H9 (cell line): ENCODE data around the gene NPFFR2. TPM values are rescaled to one million over a fixed set of nuclear protein-coding genes. Genes with fewer than 3 reads are reported as not detected.

Experiments used
- DNase-seq: peaks from one replicate; pipeline ENCODE4 v3.0.0-alpha.2; 2017
- H2AFZ ChIP-seq: one replicate; pipeline ENCODE4 v1.6.1; 2013; ENCODE audit warnings: mild to moderate bottlenecking, low read length, control low read depth, moderate library complexity
- H2AK5ac ChIP-seq: 2 replicates; pipeline ENCODE4 v1.6.1; 2013; ENCODE audit warnings: low read length, control low read depth, mixed read lengths; ENCODE audit not compliant: insufficient read length
- H2BK120ac ChIP-seq: one replicate; pipeline ENCODE4 v1.6.1; 2013; ENCODE audit warnings: low read depth, mild to moderate bottlenecking, low read length, control low read depth, inconsistent platforms; ENCODE audit not compliant: poor library complexity, severe bottlenecking
- H2BK12ac ChIP-seq: 2 replicates; pipeline ENCODE4 v1.6.1; 2013; ENCODE audit warnings: low read length, control low read depth, mixed read lengths, low read depth; ENCODE audit not compliant: insufficient read length
- H2BK15ac ChIP-seq: 2 replicates; pipeline ENCODE4 v1.6.1; 2013; ENCODE audit warnings: low read depth, low read length, control low read depth
- H2BK20ac ChIP-seq: one replicate; pipeline ENCODE4 v1.6.1; 2013; ENCODE audit warnings: low read depth, mild to moderate bottlenecking, low read length, control low read depth, inconsistent platforms; ENCODE audit not compliant: poor library complexity, severe bottlenecking
- H2BK5ac ChIP-seq: 2 replicates; pipeline ENCODE4 v1.6.1; 2013; ENCODE audit warnings: low read length, control low read depth, mixed read lengths; ENCODE audit not compliant: insufficient read length
- H3K14ac ChIP-seq: 2 replicates; pipeline ENCODE4 v1.6.1; 2013; ENCODE audit warnings: low read length, control low read depth; ENCODE audit not compliant: insufficient read depth
- H3K18ac ChIP-seq: 2 replicates; pipeline ENCODE4 v1.6.1; 2013; ENCODE audit warnings: low read depth, mild to moderate bottlenecking, mixed read lengths, low read length, control low read depth; ENCODE audit not compliant: insufficient read length
- H3K23ac ChIP-seq: 2 replicates; pipeline ENCODE4 v1.6.1; 2013; ENCODE audit warnings: low read length, control low read depth, mixed read lengths, low read depth; ENCODE audit not compliant: insufficient read length
- H3K23me2 ChIP-seq: 2 replicates; pipeline ENCODE4 v1.6.1; 2013; ENCODE audit warnings: low read depth, mild to moderate bottlenecking, mixed read lengths, low read length, control low read depth; ENCODE audit not compliant: insufficient read length, poor library complexity, severe bottlenecking
- H3K27ac ChIP-seq: 2 replicates; pipeline ENCODE4 v1.5.1; 2013; ENCODE audit warnings: low read length, control low read depth, mixed read lengths, low read depth; ENCODE audit not compliant: insufficient read length
- H3K27me3 ChIP-seq: 2 replicates; pipeline ENCODE4 v1.6.1; 2013; ENCODE audit warnings: low read length, control low read depth, inconsistent platforms; ENCODE audit not compliant: insufficient read depth
- H3K4ac ChIP-seq: 2 replicates; pipeline ENCODE4 v1.6.1; 2013; ENCODE audit warnings: low read depth, mild to moderate bottlenecking, control low read depth, inconsistent platforms, low read length, moderate library complexity
- H3K4me1 ChIP-seq: 2 replicates; pipeline ENCODE4 v1.6.1; 2013; ENCODE audit warnings: low read length, control low read depth, inconsistent platforms; ENCODE audit not compliant: insufficient read depth
- H3K4me2 ChIP-seq: 2 replicates; pipeline ENCODE4 v1.6.1; 2013; ENCODE audit warnings: low read length, control low read depth, mixed read lengths; ENCODE audit not compliant: insufficient read length, insufficient read depth
- H3K56ac ChIP-seq: 2 replicates; pipeline ENCODE4 v1.6.1; 2013; ENCODE audit warnings: low read depth, mild to moderate bottlenecking, mixed read lengths, low read length, control low read depth; ENCODE audit not compliant: insufficient read length
- H3K79me1 ChIP-seq: 2 replicates; pipeline ENCODE4 v1.6.1; 2013; ENCODE audit warnings: low read depth, mild to moderate bottlenecking, moderate library complexity, low read length, control low read depth, inconsistent platforms; ENCODE audit not compliant: insufficient read depth, poor library complexity, severe bottlenecking
- H3K79me2 ChIP-seq: 2 replicates; pipeline ENCODE4 v1.6.1; 2013; ENCODE audit warnings: low read length, control low read depth, inconsistent platforms; ENCODE audit not compliant: insufficient read depth
- H3K9ac ChIP-seq: 2 replicates; pipeline ENCODE4 v1.6.1; 2013; ENCODE audit warnings: low read length, control low read depth, mixed read lengths; ENCODE audit not compliant: insufficient read length; ENCODE audit errors: extremely low read depth
- H3K9me3 ChIP-seq: one replicate; pipeline ENCODE4 v1.6.1; 2013; ENCODE audit warnings: low read depth, low read length, inconsistent platforms; ENCODE audit not compliant: control insufficient read depth
- H3T11ph ChIP-seq: one replicate; pipeline ENCODE4 v1.6.1; 2013; ENCODE audit warnings: mild to moderate bottlenecking, low read length, control low read depth, inconsistent platforms
- H4K20me1 ChIP-seq: one replicate; pipeline ENCODE4 v1.6.1; 2013; ENCODE audit not compliant: control insufficient read depth, insufficient read length, insufficient read depth
- H4K5ac ChIP-seq: 2 replicates; pipeline ENCODE4 v1.6.1; 2013; ENCODE audit warnings: low read depth, mild to moderate bottlenecking, mixed read lengths, low read length, control low read depth; ENCODE audit not compliant: insufficient read length
- H4K8ac ChIP-seq: replicated peaks from 2 replicates; pipeline ENCODE4 v1.6.1; 2013; ENCODE audit warnings: low read length, control low read depth, mixed read lengths, low read depth; ENCODE audit not compliant: insufficient read length
- H4K91ac ChIP-seq: 2 replicates; pipeline ENCODE4 v1.6.1; 2013; ENCODE audit warnings: low read depth, mild to moderate bottlenecking, moderate library complexity, mixed read lengths, low read length, control low read depth; ENCODE audit not compliant: insufficient read length
- H3K27ac Mint-ChIP-seq, 3 experiments: 2 replicates in 2 of 3; 3 replicates in 1 of 3; pipeline ENCODE4 v1.8.0; 2020 to 2021; ENCODE audit warnings: mixed read lengths in 3 of 3, mild to moderate bottlenecking in 1 of 3, moderate library complexity in 1 of 3
- H3K27me3 Mint-ChIP-seq: 2 replicates; pipeline ENCODE4 v1.8.0; 2021; ENCODE audit warnings: low read depth, mild to moderate bottlenecking, moderate library complexity, mixed read lengths
- H3K36me3 Mint-ChIP-seq, 3 experiments: 2 replicates in 2 of 3; 3 replicates in 1 of 3; pipeline ENCODE4 v1.8.0; 2020 to 2021; ENCODE audit warnings: low read depth in 3 of 3, mixed read lengths in 3 of 3; ENCODE audit not compliant: insufficient read depth in 1 of 3
- H3K4me1 Mint-ChIP-seq, 2 experiments: 2 replicates each; pipeline ENCODE4 v1.8.0; 2020; ENCODE audit warnings: mixed read lengths in 2 of 2
- H3K4me3 Mint-ChIP-seq, 2 experiments: 2 replicates in 1 of 2; 3 replicates in 1 of 2; pipeline ENCODE4 v1.8.0; 2020 to 2021; ENCODE audit warnings: mild to moderate bottlenecking in 2 of 2, mixed read lengths in 2 of 2, moderate library complexity in 1 of 2
- H3K9me3 Mint-ChIP-seq, 2 experiments: 2 replicates in 1 of 2; 3 replicates in 1 of 2; pipeline ENCODE4 v1.8.0; 2020; ENCODE audit warnings: mild to moderate bottlenecking in 2 of 2, mixed read lengths in 2 of 2, moderate library complexity in 1 of 2
- CTCF ChIP-seq: fragments of 200-600 bp; sonication (generic); conservative IDR thresholded peaks from 3 replicates; pipeline ENCODE4 v1.8.0; 2021; ENCODE audit warnings: antibody characterized with exemption, mild to moderate bottlenecking
- WGBS: extraction: QIAGEN DNeasy Blood & Tissue Kit; methylation state at CpG from one replicate; pipeline ENCODE4 v1.1.7; 2013; ENCODE audit warnings: missing lambda C conversion rate, low lambda C conversion rate, mixed read lengths; ENCODE audit not compliant: insufficient read length; ENCODE audit errors: extremely low coverage; 5-methylcytosine and 5-hydroxymethylcytosine counted together
- total RNA-seq: library from RNA; stranded (reverse); gene quantifications from 2 replicates; pipeline ENCODE4 v1.2.1, GENCODE V29; 2021

Gene NPFFR2
- total RNA-seq, 1 experiment from 2014 or later: 7.3 TPM

- WGBS: no CpG with 5 or more reads among the region's 3 CpGs
- Histone ChIP-seq H3K27me3 (no peaks in the 10 kb centered on the region), H3K23me2 (no peaks in the 10 kb centered on the region), H3K4me2 (no peak overlapping the region), H2AFZ (no peak overlapping the region), H3K9ac (no peak overlapping the region), H2AK5ac (no peak overlapping the region), H4K8ac (no peak overlapping the region), H3K18ac (no peak overlapping the region), H3K4me1 (no peaks in the 10 kb centered on the region; the same call in 1 of the 2 replicates), H3K14ac (no peak overlapping the region), H2BK20ac (no peak overlapping the region), H3K27ac (no peak overlapping the region), H4K5ac (no peak overlapping the region), H3T11ph (no peak overlapping the region), H2BK120ac (no peak overlapping the region), H3K79me1 (no peaks in the 10 kb centered on the region), H3K79me2 (no peaks in the 10 kb centered on the region), H4K20me1 (no peaks in the 10 kb centered on the region), H3K9me3 (no peaks in the 10 kb centered on the region), H2BK12ac (no peak overlapping the region), H4K91ac (no peak overlapping the region), H3K4ac (no peak overlapping the region), H2BK5ac (no peak overlapping the region), H3K56ac (no peak overlapping the region), H2BK15ac (no peak overlapping the region), H3K23ac (no peak overlapping the region)
- no peaks in the 10 kb centered on the region for H3K36me3 Mint-ChIP-seq
- no peak for DNase-seq
- H3K27me3 Mint-ChIP-seq: no peaks in the 10 kb centered on the region
- H3K9me3 Mint-ChIP-seq: no peaks in the 10 kb centered on the region
- no peak overlapping the region for H3K27ac Mint-ChIP-seq
- no peak for TF ChIP-seq CTCF
- no peak overlapping the region for H3K4me3 Mint-ChIP-seq
- H3K4me1 Mint-ChIP-seq: peaks cover 0 to 3% of the 10 kb centered on the region in 2 experiments; a peak in 1 of 4 replicates
Observed at GRCh38 chr4:72016011-72016410, 15.8 kb upstream of the NPFFR2 start.
